HG02970 (cell line): ENCODE measurements around the gene LRRC58.
"Not testable (repeated sequence)": the region's sequence is repeated elsewhere in the genome, so short reads cannot be mapped to it uniquely, and the experiment has no call there.

Experiments used
- ATAC-seq: cut with Tn5 transposase; IDR thresholded peaks from one replicate; pipeline ENCODE4 v1.9.1; 2021; ENCODE audit warnings: mild to moderate bottlenecking, moderate library complexity, moderate number of reproducible peaks; ENCODE audit not compliant: unreplicated experiment, low FRiP score

LRRC58 gene

DNA sequence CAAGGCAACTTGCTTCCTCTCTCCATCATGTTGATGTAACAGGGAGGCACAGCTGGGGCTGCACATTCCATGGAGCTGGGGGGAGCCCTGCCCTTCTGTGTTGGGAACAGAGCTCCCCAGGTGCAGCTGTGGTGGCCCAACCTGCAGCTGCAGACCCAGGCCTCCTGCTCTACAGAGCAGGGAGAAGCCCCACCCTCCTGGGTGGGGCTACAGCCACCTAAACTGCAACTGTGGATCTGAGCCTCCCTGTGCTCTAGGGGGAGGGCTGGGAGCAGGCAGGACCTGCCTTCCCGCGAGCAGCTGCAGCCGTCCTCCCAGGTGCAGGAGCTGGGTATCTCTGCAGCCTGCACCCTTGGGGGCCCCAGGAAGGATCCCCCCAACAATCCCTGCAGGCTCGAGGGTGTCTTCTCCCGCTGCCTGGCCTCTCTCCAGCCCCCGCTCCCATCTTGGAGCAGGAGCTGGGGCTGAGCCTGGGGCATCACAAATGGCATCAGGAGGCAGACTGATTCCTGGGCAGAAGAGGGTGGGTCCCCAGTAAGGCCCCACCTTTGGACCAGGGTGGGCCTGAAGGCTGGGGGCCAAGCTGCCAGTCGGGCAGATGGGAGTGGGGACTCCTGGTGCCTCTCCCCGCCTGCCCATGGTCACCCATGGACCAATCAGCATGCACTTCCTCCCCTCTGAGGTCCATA, 7.4 kb downstream of the LRRC58 start:
- ATAC-seq = no peak

DNA sequence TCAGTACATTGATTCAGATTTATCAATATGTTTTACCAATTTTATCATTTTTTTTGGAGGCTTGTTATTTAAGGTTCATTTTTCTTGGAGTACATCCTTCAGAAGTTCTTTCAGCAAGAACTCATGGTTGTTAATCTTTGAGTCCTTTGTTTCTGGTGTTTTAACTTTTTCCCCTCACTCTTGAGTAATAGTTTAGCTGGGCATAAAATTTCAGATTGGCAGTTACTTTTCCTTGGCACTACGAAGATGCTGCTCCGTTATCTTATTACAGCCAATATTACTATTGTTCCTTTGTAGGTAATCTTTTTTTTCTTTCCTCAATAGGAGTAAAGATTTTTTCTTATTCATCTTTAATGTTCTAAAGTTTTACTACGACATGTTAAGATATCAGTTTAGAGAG, 9.8 kb downstream of the LRRC58 start:
- ATAC-seq = no peak

DNA sequence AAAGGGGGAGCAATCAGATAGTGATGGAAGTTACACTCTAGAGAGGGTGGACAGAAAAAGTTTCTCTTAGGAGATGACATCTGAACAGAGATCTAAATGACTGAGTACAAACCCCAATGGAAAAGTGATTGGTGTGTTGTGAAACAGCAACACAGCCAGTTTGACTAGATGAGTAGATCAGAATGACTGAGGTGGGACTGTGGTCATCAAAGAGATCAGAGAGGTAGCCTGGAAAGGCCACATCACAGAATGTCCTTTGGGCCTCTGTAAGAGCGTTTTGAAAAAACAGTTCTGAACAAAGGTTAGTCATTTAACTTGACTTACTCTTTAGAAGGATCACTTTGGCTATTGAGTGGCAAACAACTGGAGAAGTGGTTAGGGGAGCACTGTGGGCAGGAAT, 10.6 kb downstream of the LRRC58 start:
- ATAC-seq = no peak

DNA sequence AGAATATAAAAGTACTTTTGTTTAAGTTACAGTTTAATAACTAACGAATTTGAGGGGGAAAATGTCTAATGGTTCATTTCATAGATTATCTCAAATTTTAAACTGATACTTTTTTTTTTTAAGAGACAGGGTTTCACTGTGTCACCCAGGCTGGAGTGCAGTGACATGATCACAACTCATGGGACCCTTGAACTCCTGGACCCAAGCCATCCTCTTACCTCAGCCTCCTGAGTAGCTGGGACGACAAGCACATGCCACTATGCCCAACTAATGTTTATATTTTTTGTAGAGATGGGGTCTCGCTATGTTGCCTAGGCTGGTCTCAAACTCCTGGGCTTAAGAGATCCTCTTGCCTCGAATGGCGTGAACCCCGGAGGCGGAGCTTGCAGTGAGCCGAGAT, 16.5 kb downstream of the LRRC58 start:
- ATAC-seq = no peak

DNA sequence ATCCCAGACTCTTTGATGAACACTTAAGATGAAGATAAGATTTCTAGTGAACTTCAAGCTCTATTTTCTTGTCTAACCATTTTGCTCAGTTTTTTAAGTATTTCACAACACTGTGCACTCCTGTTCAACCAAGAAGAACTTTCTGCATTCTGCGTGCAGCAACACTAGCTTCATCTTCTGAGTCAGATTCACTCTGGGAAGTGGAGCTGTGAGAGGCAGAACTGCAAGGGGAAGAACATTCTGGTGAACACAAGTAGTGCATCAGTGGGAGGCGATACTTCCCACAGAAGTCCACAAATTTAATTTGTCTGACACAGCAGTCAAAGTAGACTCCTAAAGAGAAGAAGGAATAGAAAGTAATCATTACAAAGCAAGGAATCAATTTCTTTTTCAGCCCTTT, 18.1 kb downstream of the LRRC58 start:
- ATAC-seq = no peak

DNA sequence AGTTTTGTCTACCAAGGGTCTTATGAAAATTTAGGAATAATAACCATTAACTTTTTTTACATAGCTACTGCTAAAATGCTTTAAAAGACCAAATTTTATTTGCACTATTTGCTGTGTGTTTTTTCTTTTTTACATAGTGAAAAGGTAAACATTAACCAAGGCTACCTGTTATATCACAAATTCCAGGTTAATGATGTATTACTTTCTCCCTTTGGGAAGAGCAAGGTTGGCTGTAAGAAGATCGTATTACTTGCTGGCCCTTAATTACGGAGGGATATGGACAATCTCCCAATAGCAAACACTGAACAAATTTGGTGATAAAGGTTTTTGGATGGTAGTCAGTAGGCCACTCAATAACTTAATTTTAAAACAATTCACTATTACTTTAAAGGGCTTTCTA, 22.4 kb downstream of the LRRC58 start:
- ATAC-seq = no peak

DNA sequence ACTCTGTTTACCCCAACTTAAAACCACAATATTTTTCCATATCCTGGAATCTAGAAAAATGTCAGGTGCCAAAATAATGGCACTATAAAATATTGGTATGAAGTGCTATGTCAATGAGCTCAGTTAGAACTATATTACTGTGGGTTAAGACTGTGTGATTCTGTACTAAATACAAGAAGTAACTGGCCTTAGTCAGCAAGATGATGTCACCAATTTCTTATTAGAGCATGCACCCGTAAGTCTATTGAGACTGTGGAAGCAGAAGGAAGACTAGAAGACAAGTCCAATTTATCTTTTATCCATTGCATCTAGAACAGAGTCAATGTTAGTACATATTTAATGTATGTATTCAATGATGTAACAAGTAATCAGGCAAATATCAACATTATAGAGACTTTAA, 25.0 kb downstream of the LRRC58 start:
- ATAC-seq = no peak

DNA sequence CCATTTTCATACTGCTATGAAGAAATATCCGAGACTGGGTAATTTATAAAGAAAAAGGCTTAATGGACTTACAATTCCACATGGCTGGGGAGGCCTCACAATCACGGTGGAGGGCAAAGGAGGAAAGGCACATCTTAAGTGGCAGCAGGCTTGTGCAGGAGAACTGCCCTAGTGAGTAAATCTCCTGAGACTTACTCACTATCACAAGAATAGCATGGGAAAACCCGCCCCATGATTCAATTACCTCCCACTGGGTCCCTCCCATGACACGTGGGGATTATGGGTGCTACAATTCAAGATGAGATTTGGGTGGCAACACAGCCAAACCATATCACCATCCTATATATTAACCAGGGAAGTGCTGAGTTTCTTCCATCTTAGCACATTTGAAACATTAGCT, 25.4 kb downstream of the LRRC58 start:
- ATAC-seq = not testable (repeated sequence)

DNA sequence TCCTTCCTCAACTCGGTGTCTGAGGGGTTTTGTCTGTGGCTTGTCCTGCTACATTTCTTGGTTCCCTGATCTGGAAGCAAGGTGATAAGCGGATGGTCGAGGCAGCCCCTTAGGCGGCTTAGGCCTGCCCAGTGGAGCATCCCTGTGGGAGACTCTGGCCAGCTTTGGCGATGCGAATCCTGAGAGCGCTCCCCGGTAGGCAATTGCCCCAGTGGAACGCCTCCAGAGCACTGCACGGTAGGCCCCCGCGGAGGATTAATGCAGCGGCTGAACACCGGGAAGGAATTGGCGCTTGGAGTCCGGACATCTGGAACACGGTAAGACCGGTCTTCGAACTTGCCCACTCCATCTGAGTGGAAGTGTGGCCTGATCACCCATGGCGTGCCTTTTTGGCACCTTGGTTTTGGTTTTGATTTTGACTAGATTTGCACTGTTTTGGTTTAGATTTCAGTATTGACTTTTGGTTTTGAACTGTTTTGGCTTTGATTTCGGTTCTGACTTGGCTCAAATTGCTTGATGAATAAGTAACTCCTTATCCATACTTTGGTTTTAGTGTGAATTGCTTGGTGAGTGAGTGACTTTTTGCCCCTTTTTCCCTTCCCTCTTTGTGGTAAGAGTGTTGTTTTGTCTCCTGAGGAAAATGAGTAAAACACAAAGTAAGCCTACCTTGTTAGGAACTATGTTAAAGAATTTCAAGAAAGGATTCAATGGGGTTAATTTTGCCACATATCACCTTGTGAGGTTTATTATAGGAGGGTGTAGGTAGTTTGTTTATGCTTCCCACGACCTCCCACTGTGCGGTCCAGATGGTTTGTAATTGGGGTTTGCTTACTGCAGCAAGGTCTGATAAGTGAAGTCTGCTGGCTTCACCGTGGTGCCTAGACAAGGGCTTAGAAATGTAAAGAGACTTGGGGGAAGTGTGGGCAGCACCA, 37.0 kb downstream of the LRRC58 start:
- ATAC-seq = no peak

DNA sequence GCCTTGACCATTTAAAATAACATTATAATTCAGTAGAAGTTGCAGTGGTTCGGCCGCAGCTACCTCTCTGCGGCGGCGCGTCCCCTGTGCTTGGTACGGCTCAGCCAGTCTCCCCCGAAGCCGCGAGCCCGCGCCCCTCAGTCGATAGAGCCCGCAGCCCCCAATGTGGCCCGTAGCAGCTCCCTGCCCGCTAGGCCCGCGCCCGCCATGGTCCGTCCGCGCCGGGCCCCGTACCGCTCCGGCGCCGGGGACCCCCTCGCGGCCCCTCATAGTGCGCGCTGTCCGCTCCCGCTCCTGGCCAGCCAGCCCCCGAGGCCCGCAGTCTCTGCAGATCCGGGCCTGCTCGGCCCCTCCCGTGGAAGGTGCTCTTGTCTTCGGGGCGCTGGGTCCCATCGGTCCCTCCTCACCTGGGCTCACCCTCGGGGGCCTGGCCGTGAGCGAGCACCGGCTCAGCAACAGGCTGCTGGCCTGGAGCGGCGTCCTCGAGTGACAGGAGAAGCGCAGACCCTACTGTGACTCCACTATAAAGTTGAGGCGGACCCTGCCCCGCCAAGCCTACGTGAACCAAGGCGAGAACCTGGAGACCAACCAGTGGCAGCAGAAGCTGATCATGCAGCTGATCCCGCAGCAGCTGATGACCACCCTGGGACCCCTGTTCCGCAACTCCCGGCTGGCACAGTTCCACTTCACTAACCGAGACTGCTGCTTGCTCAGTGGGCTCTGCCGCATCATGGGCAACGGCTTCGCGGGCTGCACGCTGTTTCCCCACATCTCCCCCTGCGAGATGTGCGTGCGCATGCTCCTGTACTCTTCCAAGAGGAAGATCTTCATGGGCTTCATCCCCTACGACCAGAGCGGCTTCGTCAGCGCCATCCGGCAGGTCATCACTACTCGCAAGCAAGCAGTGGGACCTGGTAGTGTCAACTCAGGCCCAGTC, 42.4 kb downstream of the LRRC58 start:
- ATAC-seq = no peak

DNA sequence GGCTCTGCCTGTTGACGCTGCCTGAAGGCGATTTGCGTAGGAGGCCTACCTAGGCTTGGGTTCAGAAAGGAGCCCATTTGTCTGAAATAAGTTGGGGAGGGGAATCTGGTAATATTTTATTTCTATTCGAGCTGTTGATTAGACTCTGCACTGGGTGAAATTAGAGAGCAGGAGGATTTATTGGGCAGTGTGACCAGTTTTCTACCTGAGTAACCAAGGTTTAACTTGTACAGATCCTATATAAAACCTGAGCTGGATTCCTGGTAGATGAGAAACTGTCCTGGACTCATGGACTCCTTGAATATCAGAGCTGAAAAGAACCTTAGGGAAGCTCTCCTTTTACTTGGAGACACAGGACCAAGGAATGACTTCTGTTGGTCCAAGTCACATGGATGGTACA, 44.5 kb downstream of the LRRC58 start:
- no peak for ATAC-seq

DNA sequence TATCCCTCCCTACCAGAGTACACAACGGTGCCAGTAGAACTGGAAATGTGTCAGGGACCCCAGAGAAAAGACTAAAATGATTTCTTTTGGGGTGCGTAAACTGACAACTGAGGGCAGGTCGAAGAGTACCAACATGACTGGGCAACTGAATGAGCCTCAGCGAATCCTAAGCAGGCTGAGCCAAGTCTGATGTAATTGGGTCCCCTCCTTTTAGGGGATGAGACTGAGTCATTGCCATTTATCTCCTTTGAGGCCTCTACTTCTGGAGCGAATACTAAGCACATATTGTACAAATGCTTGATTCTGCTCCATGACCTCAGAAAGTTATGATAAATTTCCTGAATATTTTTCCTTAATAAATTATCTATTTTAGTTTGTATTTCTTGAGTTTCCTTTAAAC, 46.8 kb downstream of the LRRC58 start:
- ATAC-seq = no peak

DNA sequence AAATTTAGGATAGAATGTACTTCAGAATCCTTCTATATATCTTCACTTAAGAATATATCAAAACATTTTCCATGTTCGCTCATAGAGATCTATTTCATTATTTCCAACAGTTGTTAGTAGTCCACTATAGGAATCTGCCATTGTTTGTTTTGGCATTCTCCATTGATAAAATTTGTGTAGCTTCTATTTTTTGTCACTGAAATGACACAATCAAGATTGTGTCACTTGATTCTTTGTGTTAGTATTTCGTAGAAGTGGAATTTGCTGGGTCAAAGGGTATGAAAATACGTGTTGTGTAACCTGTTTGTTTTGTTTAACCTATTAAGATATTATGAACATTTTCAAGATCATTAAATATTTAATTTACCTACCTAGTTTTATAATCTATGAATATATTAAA, 48.2 kb downstream of the LRRC58 start:
- ATAC-seq = no peak

DNA sequence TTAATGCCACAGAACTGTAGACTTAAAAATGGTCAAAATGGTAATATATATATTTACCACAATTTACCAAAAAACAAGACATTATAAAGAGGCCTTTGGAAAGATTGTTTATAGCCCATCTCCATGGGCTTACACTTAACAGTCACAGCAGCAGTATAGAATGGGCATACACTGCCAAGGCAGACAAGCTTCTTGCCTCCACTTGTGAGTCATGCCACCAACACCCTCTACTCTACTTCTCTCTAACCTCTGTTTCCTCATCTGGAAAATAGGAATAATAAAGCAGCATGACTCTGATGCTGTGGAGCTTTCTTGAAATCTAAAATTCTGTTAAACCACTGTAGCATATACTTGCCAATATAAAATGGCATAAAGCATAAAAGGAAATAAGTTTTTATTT, 49.8 kb downstream of the LRRC58 start:
- ATAC-seq = no peak

DNA sequence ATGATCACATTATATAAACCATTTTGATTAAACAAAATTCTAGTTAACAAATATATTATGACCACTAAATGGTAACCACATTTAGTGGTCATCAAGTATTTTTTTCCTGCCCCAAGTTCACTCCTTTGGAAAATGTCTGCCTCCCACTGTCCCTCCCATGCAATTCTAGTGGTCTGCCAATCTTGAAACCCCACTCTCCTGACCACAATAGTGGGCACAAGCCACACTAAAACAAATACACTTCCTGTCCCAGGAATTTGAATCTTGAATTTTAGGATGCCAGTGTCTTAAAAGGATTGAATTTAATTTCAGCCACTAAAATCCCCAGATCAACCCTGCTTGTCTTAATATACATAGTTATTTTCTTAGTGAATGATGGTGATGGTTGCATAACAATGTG, 50.2 kb downstream of the LRRC58 start:
- ATAC-seq = no peak

DNA sequence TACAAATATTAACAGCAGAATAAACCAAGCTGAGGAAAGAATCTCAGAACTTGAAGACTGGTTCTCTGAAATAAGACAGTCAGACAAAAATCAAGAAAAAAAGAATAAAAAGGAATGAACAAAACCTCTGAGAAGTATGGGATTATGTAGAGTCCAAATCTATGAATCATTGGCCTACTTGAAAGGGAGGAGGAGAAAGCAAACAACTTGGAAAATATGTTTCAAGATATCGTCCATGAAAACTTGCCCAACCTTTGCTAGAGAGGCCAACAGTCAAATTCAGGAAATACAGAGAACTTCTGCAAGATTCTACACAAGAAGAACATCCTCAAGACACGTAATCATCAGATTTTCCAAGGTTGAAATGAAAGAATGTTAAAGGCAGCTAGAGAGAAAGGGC, 57.6 kb downstream of the LRRC58 start:
- not testable (repeated sequence) for ATAC-seq

DNA sequence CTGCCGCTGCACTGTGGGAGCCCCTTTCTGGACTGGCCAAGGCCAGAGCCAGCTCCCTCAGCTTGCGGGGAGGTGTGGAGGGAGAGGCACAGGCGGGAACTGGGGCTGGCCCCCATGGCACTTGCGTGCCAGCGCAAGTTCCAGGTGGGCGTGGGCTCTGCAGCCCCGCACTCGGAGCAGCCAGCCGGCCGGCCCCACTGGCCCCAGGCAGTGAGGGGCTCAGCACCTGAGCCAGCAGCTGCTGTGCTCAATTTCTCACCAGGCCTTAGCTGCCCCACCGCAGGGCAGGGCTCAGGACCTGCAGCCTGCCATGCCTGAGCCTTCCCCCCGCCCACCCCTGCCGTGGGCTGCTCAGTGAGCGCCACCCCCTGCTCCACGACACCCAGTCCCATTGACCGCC, 59.5 kb downstream of the LRRC58 start:
- no peak for ATAC-seq

DNA sequence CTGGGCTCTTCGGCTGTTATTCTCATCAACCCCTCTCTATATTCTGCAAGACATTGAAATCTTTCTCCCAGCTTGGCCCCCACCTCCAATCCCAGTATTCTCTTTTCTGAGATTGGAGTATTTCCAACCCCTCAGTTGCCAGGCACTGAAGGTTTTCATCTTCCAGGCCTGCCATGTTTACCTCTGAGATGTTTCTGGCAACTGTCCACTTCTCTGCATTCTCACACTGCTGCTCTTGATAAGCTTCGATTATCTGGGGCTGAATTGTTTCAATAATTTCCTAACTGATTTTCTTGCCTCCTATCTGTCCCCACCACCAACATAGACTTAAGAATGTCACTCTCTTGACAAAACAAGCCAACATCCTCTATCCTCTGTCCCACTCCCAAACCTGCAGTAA, 62.7 kb downstream of the LRRC58 start:
- ATAC-seq = no peak

DNA sequence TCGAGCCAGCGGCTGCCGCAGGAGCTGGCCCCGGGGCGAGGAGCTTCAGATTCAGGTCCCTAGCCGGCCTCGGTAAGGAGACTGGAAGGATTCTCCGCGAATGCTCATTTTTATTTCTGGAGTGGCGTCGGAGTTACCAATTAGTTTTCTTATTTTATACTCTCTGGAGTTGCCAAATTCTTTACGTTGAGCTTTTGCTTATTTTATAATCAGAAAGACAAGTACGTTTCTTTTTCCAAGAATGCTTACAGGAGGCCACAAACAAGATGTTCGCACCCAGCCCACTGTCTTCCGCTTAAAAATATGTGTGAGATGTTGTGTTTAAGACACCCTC, 63.7 kb downstream of the LRRC58 start:
- ATAC-seq = no peak

DNA sequence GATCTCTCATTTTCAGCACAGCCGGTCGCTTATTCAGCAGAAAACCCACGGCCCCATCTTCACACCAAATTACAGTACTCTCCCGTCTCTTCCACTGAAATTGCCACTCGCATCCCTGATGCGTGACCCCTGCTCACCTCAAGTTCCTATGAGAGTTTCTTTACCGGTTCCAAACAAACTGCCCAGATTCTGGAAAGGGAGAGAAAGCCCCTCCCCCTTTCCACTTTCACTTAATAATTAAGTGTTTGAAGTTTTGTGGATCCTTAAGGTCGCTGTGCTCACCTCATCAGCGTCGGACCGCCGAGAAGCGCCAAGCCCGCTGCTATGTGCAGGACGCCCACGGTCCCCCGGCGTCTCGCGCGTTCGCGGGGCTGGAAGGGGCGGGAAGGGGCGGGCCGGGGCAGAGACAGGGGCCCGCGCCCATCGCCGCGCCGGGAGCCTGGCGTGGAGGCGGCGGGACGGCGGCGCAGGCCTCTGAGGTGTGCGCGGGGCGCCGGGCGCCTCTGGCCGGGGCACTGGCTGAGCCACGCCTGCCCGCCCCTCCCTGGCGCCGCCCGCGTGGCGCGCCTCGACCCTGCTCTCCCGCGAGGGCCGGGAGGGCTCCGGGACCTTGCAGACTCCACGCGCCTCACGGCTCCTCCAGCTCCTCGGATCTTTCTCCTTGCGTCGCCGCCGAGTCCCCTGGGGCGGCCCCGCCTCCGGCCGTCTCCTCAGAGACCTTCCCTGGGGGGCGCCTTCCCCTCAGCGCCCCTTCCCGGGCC, 64.2 kb downstream of the LRRC58 start, which contains the start of gene GPR156:
TSS of gene GPR156 (minus strand) at position 476 of the 761 bp plus-strand sequence. CDS start 41,124 bp downstream, outside the sequence.
- ATAC-seq = no peak
